ENCODE measurements around the gene HBG1. TPM values are rescaled to one million over a fixed set of nuclear protein-coding genes. Genes with fewer than 3 reads are reported as not detected.

HBG1 gene
- polyA plus RNA-seq, 1 experiment = not detected

GRCh38 chr11:5277807-5278382, 28.2 kb upstream of the HBG1 start:
- Histone ChIP-seq H3K4me3 (ENCODE audit: low read depth, low read length) (no peak overlapping the region), H3K36me3 (ENCODE audit: control insufficient read depth, insufficient read depth, low read length) (no peaks in the 10 kb centered on the region), H3K27me3 (ENCODE audit: control insufficient read depth, insufficient read depth, low read length) (no peaks in the 10 kb centered on the region)
- ChIA-PET POLR2A (interaction anchor here (0.6 kb wide), 1 partner anchor 10 kb away, joined by 3 read pairs; no protein-coding TSS in a partner anchor), CTCF (interaction anchor here (1.2 to 3.3 kb wide), 3 partner anchors 11 to 17 kb away, joined by 3 to 11 read pairs (median 5); no protein-coding TSS in a partner anchor)
- TF ChIP-seq, protein P1, sequence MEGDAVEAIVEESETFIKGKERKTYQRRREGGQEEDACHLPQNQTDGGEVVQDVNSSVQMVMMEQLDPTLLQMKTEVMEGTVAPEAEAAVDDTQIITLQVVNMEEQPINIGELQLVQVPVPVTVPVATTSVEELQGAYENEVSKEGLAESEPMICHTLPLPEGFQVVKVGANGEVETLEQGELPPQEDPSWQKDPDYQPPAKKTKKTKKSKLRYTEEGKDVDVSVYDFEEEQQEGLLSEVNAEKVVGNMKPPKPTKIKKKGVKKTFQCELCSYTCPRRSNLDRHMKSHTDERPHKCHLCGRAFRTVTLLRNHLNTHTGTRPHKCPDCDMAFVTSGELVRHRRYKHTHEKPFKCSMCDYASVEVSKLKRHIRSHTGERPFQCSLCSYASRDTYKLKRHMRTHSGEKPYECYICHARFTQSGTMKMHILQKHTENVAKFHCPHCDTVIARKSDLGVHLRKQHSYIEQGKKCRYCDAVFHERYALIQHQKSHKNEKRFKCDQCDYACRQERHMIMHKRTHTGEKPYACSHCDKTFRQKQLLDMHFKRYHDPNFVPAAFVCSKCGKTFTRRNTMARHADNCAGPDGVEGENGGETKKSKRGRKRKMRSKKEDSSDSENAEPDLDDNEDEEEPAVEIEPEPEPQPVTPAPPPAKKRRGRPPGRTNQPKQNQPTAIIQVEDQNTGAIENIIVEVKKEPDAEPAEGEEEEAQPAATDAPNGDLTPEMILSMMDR (IDR thresholded peaks at IDR 0.05; ENCODE audit: insufficient read depth, low read depth, low read length) = no peak
- no peak for DNase-seq (ENCODE audit: low read depth)

DNA sequence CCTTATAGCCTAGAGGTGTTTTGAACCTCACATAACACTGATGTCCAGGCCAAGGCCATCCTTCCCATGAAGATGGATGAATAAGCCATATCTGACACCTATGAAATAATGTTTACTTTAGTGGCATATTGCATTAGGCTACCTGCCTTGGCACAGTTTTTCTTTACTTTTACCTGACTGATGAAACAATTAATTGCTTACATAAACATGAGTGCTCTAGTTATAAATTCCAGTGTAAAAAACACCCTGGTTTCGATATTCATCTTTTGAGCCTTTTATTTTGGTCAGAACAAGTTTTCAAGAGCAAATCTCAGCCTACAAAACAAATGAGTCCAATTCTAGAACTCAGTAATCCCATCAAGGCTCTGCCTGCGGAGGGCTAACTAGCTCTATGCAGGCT, 27.0 kb upstream of the HBG1 start:
- no peak for DNase-seq (ENCODE audit: low read depth)
- ChIA-PET POLR2A (no interaction called here), CTCF (interaction anchor here (0.6 kb wide), 1 partner anchor 1427 kb away, joined by 3 read pairs; no protein-coding TSS in a partner anchor)
- TF ChIP-seq, protein P1 (IDR thresholded peaks at IDR 0.05; ENCODE audit: insufficient read depth, low read depth, low read length) = no peak
- Histone ChIP-seq H3K36me3 (ENCODE audit: control insufficient read depth, insufficient read depth, low read length) (no peaks in the 10 kb centered on the region), H3K27me3 (ENCODE audit: control insufficient read depth, insufficient read depth, low read length) (no peaks in the 10 kb centered on the region), H3K4me3 (ENCODE audit: low read depth, low read length) (no peak overlapping the region)

DNA sequence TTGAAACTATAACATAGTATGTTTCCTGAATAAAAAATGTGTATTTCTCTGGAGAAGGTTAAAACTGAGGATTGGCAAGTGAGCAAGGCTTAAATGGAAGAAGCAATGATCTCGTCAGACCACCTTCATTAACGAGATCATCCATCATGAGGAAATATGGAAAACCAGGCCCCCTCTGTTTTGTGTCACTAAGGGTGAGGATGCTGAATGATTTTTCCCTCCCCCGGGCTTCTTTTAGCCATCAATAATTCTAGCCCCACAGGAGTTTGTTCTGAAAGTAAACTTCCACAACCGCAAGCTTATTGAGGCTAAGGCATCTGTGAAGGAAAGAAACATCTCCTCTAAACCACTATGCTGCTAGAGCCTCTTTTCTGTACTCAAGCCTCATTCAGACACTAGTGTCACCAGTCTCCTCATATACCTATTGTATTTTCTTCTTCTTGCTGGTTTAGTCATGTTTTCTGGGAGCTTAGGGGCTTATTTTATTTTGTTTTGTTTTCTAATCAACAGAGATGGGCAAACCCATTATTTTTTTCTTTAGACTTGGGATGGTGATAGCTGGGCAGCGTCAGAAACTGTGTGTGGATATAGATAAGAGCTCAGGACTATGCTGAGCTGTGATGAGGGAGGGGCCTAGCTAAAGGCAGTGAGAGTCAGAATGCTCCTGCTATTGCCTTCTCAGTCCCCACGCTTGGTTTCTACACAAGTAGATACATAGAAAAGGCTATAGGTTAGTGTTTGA, 25.9 kb upstream of the HBG1 start:
- no peaks in the 10 kb centered on the region for H3K27me3 ChIP-seq (ENCODE audit: control insufficient read depth, insufficient read depth, low read length)
- CTCF ChIA-PET = interaction anchor here (0.9 kb wide), 1 partner anchor 15 kb away, joined by 3 read pairs; no protein-coding TSS in a partner anchor
- DNase-seq (ENCODE audit: low read depth) = no peak
- H3K36me3 ChIP-seq (ENCODE audit: control insufficient read depth, insufficient read depth, low read length) = no peaks in the 10 kb centered on the region
- TF ChIP-seq, protein P1 (IDR thresholded peaks at IDR 0.05; ENCODE audit: insufficient read depth, low read depth, low read length) = no peak
- POLR2A ChIA-PET = no interaction called here
- no peak overlapping the region for H3K4me3 ChIP-seq (ENCODE audit: low read depth, low read length)

GRCh38 chr11:5274395-5274794, 24.7 kb upstream of the HBG1 start:
- no peak for DNase-seq (ENCODE audit: low read depth)
- POLR2A ChIA-PET = no interaction called here
- no peak overlapping the region for H3K4me3 ChIP-seq (ENCODE audit: low read depth, low read length)

More at GRCh38 chr11:5274395-5274794, 24.7 kb upstream of the HBG1 start:
- no peaks in the 10 kb centered on the region for H3K36me3 ChIP-seq (ENCODE audit: control insufficient read depth, insufficient read depth, low read length)
- H3K27me3 ChIP-seq (ENCODE audit: control insufficient read depth, insufficient read depth, low read length) = no peaks in the 10 kb centered on the region
- CTCF ChIA-PET = no interaction called here
- TF ChIP-seq, protein P1 (IDR thresholded peaks at IDR 0.05; ENCODE audit: insufficient read depth, low read depth, low read length) = no peak

Measured in BJ (cell line).